IMR-90 (cell line): ENCODE measurements around the gene SDR9C7. TPM values are rescaled to one million over a fixed set of nuclear protein-coding genes. Genes with fewer than 3 reads are reported as not detected.
A peak's percentile ranks its signal among the peaks of the same experiment; 100 is the strongest.

Experiments used
- ATAC-seq: fragments of 200-7000 bp; cut with Tn5 transposase; 2 replicates; pipeline ENCODE4 v1.9.1; 2020; ENCODE audit warnings: low read depth, mild to moderate bottlenecking, moderate library complexity
- BruUV-seq: library from RNA; stranded (reverse); fragments of 400-500 nt; replicated peaks from 2 replicates; lab custom pipeline; 2021; lab: Mats Ljungman, UMichigan
- CTCF ChIA-PET: fragments of 300-600 bp; formaldehyde crosslinking; extraction: SDS; loops from one replicate; lab custom pipeline; 2021; ENCODE audit warnings: antibody characterized with exemption; lab: Yijun Ruan, JAX
- POLR2A ChIA-PET: fragments of 300-600 bp; sonication (Branson Sonifier 250); formaldehyde crosslinking; loops from one replicate; lab custom pipeline; 2022; ENCODE audit warnings: antibody characterized with exemption; ENCODE audit not compliant: unreplicated experiment; lab: Charles Lee
- DNase-seq: peaks from one replicate; pipeline ENCODE4 v3.0.0; 2013
- H2AFZ ChIP-seq: replicated peaks from 2 replicates; pipeline ENCODE3; 2013; ENCODE audit warnings: low read length, mild to moderate bottlenecking; ENCODE audit not compliant: poor library complexity
- H2AK5ac ChIP-seq: 2 replicates; pipeline ENCODE4 v1.6.1; 2013; ENCODE audit warnings: low read depth, low read length, inconsistent platforms
- H2AK9ac ChIP-seq: replicated peaks from 2 replicates; pipeline ENCODE3; 2013; ENCODE audit warnings: mild to moderate bottlenecking, low read depth, low read length, moderate library complexity; ENCODE audit not compliant: poor library complexity
- H2BK120ac ChIP-seq: 2 replicates; pipeline ENCODE4 v1.6.1; 2013; ENCODE audit warnings: low read depth, low read length, inconsistent platforms
- H2BK15ac ChIP-seq: 3 replicates; pipeline ENCODE4 v1.6.1; 2013; ENCODE audit warnings: low read depth, low read length, inconsistent platforms
- H2BK20ac ChIP-seq: 2 replicates; pipeline ENCODE4 v1.6.1; 2013; ENCODE audit warnings: low read depth, mild to moderate bottlenecking, inconsistent platforms, low read length, moderate library complexity
- H2BK5ac ChIP-seq: 2 replicates; pipeline ENCODE4 v1.6.1; 2013; ENCODE audit warnings: mild to moderate bottlenecking, low read depth, low read length, inconsistent platforms; ENCODE audit not compliant: poor library complexity, severe bottlenecking
- H3K14ac ChIP-seq: replicated peaks from 2 replicates; pipeline ENCODE4 v1.6.1; 2013; ENCODE audit warnings: low read depth, low read length, inconsistent platforms
- H3K18ac ChIP-seq: 2 replicates; pipeline ENCODE4 v1.6.1; 2013; ENCODE audit warnings: low read depth, low read length, control low read depth
- H3K23ac ChIP-seq: 2 replicates; pipeline ENCODE4 v1.6.1; 2013; ENCODE audit warnings: low read depth, low read length, inconsistent platforms
- H3K27ac ChIP-seq: 2 replicates; pipeline ENCODE4 v1.5.1; 2013; ENCODE audit warnings: mild to moderate bottlenecking, control low read depth, low read length; ENCODE audit not compliant: insufficient read depth
- H3K27me3 ChIP-seq: 2 replicates; pipeline ENCODE4 v1.6.1; 2013; ENCODE audit warnings: low read length; ENCODE audit not compliant: control insufficient read depth, insufficient read depth
- H3K36me3 ChIP-seq: 2 replicates; pipeline ENCODE4 v1.6.1; 2013; ENCODE audit warnings: low read length, mixed read lengths; ENCODE audit not compliant: control insufficient read depth, insufficient read depth
- H3K4ac ChIP-seq: 2 replicates; pipeline ENCODE4 v1.6.1; 2013; ENCODE audit warnings: low read depth, low read length, inconsistent platforms
- H3K4me1 ChIP-seq: 2 replicates; pipeline ENCODE4 v1.6.1; 2013; ENCODE audit warnings: low read length, mixed read lengths; ENCODE audit not compliant: control insufficient read depth, insufficient read depth
- H3K4me2 ChIP-seq: 2 replicates; pipeline ENCODE4 v1.6.1; 2013; ENCODE audit warnings: low read depth, mild to moderate bottlenecking, control low read depth, low read length, moderate library complexity
- H3K4me3 ChIP-seq: 2 replicates; pipeline ENCODE4 v1.5.1; 2013; ENCODE audit warnings: low read depth, mild to moderate bottlenecking, control low read depth, low read length, moderate library complexity; ENCODE audit not compliant: insufficient read depth
- H3K56ac ChIP-seq: 2 replicates; pipeline ENCODE4 v1.6.1; 2013; ENCODE audit warnings: low read length, inconsistent platforms; ENCODE audit not compliant: insufficient read depth; ENCODE audit errors: extremely low read depth
- H3K79me1 ChIP-seq, 2 experiments: 2 replicates each; pipeline ENCODE4 v1.6.1; 2013; ENCODE audit warnings: low read length in 2 of 2, inconsistent platforms in 1 of 2, low read depth in 1 of 2
- H3K9ac ChIP-seq: 2 replicates; pipeline ENCODE4 v1.6.1; 2013; ENCODE audit warnings: low read depth, low read length, control low read depth
- H3K9me1 ChIP-seq: 2 replicates; pipeline ENCODE4 v1.6.1; 2013; ENCODE audit warnings: low read length, inconsistent platforms; ENCODE audit not compliant: insufficient read depth
- H3K9me3 ChIP-seq: 2 replicates; pipeline ENCODE4 v1.6.1; 2013; ENCODE audit warnings: low read length; ENCODE audit not compliant: control insufficient read depth, insufficient read depth
- H4K20me1 ChIP-seq: 2 replicates; pipeline ENCODE4 v1.6.1; 2013; ENCODE audit warnings: low read length, inconsistent platforms; ENCODE audit not compliant: insufficient read depth
- H4K5ac ChIP-seq: 2 replicates; pipeline ENCODE4 v1.6.1; 2013; ENCODE audit warnings: mild to moderate bottlenecking, low read depth, low read length, control low read depth
- H4K8ac ChIP-seq, 2 experiments: 2 replicates each; pipeline ENCODE4 v1.6.1; 2013; ENCODE audit warnings: low read depth in 2 of 2, low read length in 2 of 2, control low read depth in 1 of 2, inconsistent platforms in 1 of 2
- H4K91ac ChIP-seq: 2 replicates; pipeline ENCODE4 v1.6.1; 2013; ENCODE audit warnings: low read depth, low read length, inconsistent platforms; ENCODE audit not compliant: insufficient read depth
- CEBPB ChIP-seq: IDR thresholded peaks from 2 replicates; pipeline ENCODE4 v1.6.1; 2012; ENCODE audit warnings: low read depth, low read length, improper control_type of control experiment
- MAFK ChIP-seq: IDR thresholded peaks from 2 replicates; pipeline ENCODE4 v1.6.1; 2012; ENCODE audit warnings: low read depth, low read length, improper control_type of control experiment
- WGBS, 2 experiments: methylation state at CpG; one replicate each; pipeline versions ENCODE4 v1.1.5 to v1.1.7; 2013; ENCODE audit warnings: missing lambda C conversion rate in 2 of 2; ENCODE audit not compliant: insufficient read length in 1 of 2; ENCODE audit errors: extremely low coverage in 2 of 2; 5-methylcytosine and 5-hydroxymethylcytosine counted together
- dilution Hi-C: fragments of 300-500 bp; cut with HindIII; formaldehyde crosslinking; loops from one replicate; pipeline ENCODE4 v1.14.3; 2018; ENCODE audit warnings: low sequenced_read_pairs; ENCODE audit not compliant: unreplicated experiment
- in situ Hi-C: fragments of 300-500 bp; cut with MboI; formaldehyde crosslinking; loops from 3 replicates; pipeline ENCODE4 v1.14.3; 2019; ENCODE audit warnings: low sequenced_read_pairs, inconsistent platforms, mixed read lengths
- intact Hi-C: fragments of 100-400 bp; cut with micrococcal nuclease; formaldehyde crosslinking; loops from 2 replicates; pipeline ENCODE4 v1.10.0; 2022
- polyA plus RNA-seq, 3 experiments: library from polyadenylated mRNA; depleted of rRNA; stranded (reverse); fragments of >200 nt; gene quantifications; 2 replicates each; pipeline ENCODE4 v1.2.3, GENCODE V29; 2012; ENCODE audit warnings: low replicate concordance in 1 of 3
- total RNA-seq: library from RNA; depleted of rRNA; stranded (reverse); fragments of >200 nt; gene quantifications from 2 replicates; pipeline ENCODE4 v1.2.3, GENCODE V29; 2012

SDR9C7 gene
- total and polyA plus RNA-seq, 2 of the 4 experiments (the other 2 are of a cell fraction), result not detected

DNA sequence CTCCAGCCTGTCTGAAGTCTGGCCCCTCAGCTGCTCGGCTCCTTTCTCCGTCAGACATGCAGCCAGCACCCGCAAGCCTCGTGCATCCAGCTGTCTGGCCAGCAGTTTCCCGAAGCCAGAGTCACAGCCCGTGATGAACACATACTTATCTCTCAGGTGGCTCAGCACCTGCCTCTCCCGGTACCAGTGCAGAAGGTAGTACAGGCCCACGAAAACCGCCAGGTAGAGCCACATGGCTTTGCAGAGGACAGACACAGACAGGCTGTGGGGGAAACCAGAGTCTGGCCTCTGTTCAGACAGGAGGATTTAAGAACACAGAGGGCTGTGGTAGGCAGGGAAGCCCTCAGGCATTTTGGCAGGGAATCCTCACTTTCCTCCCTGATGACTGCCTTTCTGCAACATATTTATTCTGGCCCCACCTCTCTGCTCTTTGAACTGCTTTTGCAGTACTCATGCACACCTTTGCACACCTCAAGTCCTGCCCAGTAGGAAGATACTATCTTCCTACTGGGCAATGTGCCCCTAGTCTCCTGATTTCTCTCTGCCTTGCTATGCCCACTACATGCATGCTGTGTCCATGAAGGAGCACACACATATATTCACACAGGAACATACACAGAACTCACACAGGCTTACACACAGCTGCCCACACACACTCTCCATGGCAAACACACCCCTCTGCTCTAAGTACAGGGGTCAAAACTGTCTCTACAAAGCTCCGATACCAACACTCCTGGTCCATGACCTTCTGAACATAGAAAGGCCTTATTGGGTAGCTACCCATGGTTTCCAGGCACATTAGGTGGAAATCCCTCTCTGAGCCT is 23.2 kb upstream of the SDR9C7 start, which contains the start of gene RDH16 (continued):
- TF ChIP-seq MAFK, result no peak

DNA sequence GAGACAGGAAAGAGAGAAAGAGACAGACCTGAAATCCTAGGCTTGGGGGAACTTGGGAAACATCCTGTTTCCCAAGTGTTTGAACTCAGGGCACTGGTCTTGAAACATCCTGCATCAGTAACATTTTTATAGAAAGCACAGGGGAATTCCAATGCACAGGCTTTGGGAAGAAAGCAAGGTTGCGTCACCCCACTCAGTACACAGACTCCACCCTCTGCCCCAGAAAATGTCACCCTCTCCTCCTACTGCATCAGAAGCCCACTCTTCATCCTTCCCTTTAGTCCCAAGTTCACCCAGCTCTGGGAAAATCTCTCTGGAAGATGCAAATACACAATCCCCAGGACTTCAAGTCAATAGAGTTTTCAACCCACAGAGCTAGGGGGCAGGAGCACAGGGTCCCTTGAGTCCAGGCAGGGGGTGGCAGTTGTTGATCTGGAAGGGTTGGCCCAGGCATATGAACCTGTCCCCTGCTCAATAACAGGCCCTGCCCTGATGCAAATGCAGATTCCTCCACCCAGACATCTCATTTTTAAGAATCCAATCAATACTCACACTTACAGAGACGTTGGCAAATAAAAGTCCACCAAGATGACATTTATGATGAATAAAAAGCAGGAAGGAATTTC is 21.5 kb upstream of the SDR9C7 start:
- ATAC-seq (no peak), DNase-seq (peak; percentile 22)
- peak; percentile 34; the same call in 1 of the 2 replicates for TF ChIP-seq CEBPB
- TF ChIP-seq MAFK, result no peak
- Histone ChIP-seq H3K36me3 (no peaks in the 10 kb centered on the region), H3K79me1 (no peaks in the 10 kb centered on the region), H3K56ac (no peak overlapping the region), H4K91ac (no peak overlapping the region), H2BK20ac (no peak overlapping the region), H3K27ac (no peak overlapping the region), H3K4me3 (no peak overlapping the region), H2AK5ac (no peak overlapping the region), H3K4ac (no peak overlapping the region), H4K20me1 (no peaks in the 10 kb centered on the region), H2BK15ac (no peak overlapping the region), H4K8ac (no peak overlapping the region), H3K9me1 (0 out of 2 replicates have a peak, but pooled peaks cover 5% of the 10 kb centered on the region), H4K5ac (no peak overlapping the region), H3K14ac (no peak overlapping the region), H2AFZ (no peak overlapping the region), H2BK120ac (no peak overlapping the region), H3K4me1 (no peaks in the 10 kb centered on the region), H3K4me2 (no peak overlapping the region), H3K9me3 (peaks cover 6% of the 10 kb centered on the region), H3K9ac (no peak overlapping the region), H2AK9ac (no peak overlapping the region), H3K23ac (no peak overlapping the region), H3K27me3 (peaks cover 45% of the 10 kb centered on the region), H2BK5ac (no peak overlapping the region), H3K18ac (no peak overlapping the region)
- ChIA-PET POLR2A (no interaction called here), CTCF (no interaction called here)
- no CpG with 5 or more reads among the region's 2 CpGs for WGBS, 2 experiments
- intact Hi-C loops (no loop called here), dilution Hi-C loops (no loop called here), in situ Hi-C loops (no loop called here)
- BruUV-seq, result no TSS peak
